Endodermal cell (in vitro differentiated cells): ENCODE data around the gene UBE2D1. TPM values are rescaled to one million over a fixed set of nuclear protein-coding genes. Genes with fewer than 3 reads are reported as not detected.

Experiments
- DNase-seq: peaks from one replicate; pipeline ENCODE4 v3.0.0-alpha.2; 2017
- H3K27ac ChIP-seq: 2 replicates; pipeline ENCODE4 v1.5.1; 2013; ENCODE audit warnings: mild to moderate bottlenecking, low read depth, low read length, moderate library complexity
- H3K27me3 ChIP-seq: 2 replicates; pipeline ENCODE4 v1.6.1; 2013; ENCODE audit warnings: mild to moderate bottlenecking, low read length, moderate library complexity; ENCODE audit not compliant: insufficient read depth, control insufficient read depth, poor library complexity, severe bottlenecking
- H3K36me3 ChIP-seq: 2 replicates; pipeline ENCODE4 v1.7.0; 2013; ENCODE audit warnings: mild to moderate bottlenecking, low read length, moderate library complexity; ENCODE audit not compliant: control insufficient read depth, insufficient read depth
- H3K4me1 ChIP-seq: one replicate; pipeline ENCODE4 v1.7.0; 2013; ENCODE audit warnings: low read length; ENCODE audit not compliant: control insufficient read depth, insufficient read depth
- H3K4me3 ChIP-seq: 2 replicates; pipeline ENCODE4 v1.5.1; 2013; ENCODE audit warnings: mild to moderate bottlenecking, low read length, moderate library complexity
- H3K9ac ChIP-seq: 2 replicates; pipeline ENCODE4 v1.6.1; 2013; ENCODE audit warnings: mild to moderate bottlenecking, low read length, moderate library complexity; ENCODE audit not compliant: poor library complexity, severe bottlenecking; ENCODE audit errors: extremely low read depth
- H3K9me3 ChIP-seq: 2 replicates; pipeline ENCODE4 v1.6.1; 2013; ENCODE audit warnings: mild to moderate bottlenecking, low read length, moderate library complexity; ENCODE audit not compliant: control insufficient read depth
- H3K27ac Mint-ChIP-seq: 2 replicates; pipeline ENCODE4 v1.8.0; 2020; ENCODE audit warnings: mixed read lengths
- H3K27me3 Mint-ChIP-seq: 2 replicates; pipeline ENCODE4 v1.8.0; 2021; ENCODE audit warnings: mild to moderate bottlenecking, mixed read lengths; ENCODE audit not compliant: insufficient read depth
- H3K36me3 Mint-ChIP-seq: 2 replicates; pipeline ENCODE4 v1.8.0; 2020; ENCODE audit warnings: low read depth, mixed read lengths
- H3K4me1 Mint-ChIP-seq: 2 replicates; pipeline ENCODE4 v1.8.0; 2020; ENCODE audit warnings: mixed read lengths
- H3K4me3 Mint-ChIP-seq: 2 replicates; pipeline ENCODE4 v1.8.0; 2020; ENCODE audit warnings: mild to moderate bottlenecking, moderate library complexity, mixed read lengths
- H3K9me3 Mint-ChIP-seq: 2 replicates; pipeline ENCODE4 v1.8.0; 2020; ENCODE audit warnings: mild to moderate bottlenecking, mixed read lengths
- WGBS, 2 experiments: methylation state at CpG; one replicate each; pipeline versions ENCODE4 v1.1.5 to v1.1.7; 2013; ENCODE audit warnings: missing lambda C conversion rate in 2 of 2, mixed read lengths in 1 of 2; ENCODE audit not compliant: insufficient coverage in 1 of 2, insufficient read length in 1 of 2; 5-methylcytosine and 5-hydroxymethylcytosine counted together
- total RNA-seq, 2 donors: library from RNA; stranded (reverse); fragmentation: NEBNext Ultra II Directional in 1 of 2; extraction: Animal tissue kit (Norgen Biotek cat#: 25700) in 1 of 2; gene quantifications; 2 replicates in 1 of 2; 3 replicates in 1 of 2; pipeline ENCODE4 v1.2.1, GENCODE V29; 2021
- TF ChIP-seq, protein P1 (sequence below): fragments of 200-600 bp; sonication (generic); conservative IDR thresholded peaks from 2 replicates; pipeline ENCODE4 v1.5.0; 2021; ENCODE audit warnings: antibody characterized with exemption, mild to moderate bottlenecking

Gene UBE2D1
- total RNA-seq, 2 donors from 2014 or later: 28.9 to 33.0 TPM

DNA sequence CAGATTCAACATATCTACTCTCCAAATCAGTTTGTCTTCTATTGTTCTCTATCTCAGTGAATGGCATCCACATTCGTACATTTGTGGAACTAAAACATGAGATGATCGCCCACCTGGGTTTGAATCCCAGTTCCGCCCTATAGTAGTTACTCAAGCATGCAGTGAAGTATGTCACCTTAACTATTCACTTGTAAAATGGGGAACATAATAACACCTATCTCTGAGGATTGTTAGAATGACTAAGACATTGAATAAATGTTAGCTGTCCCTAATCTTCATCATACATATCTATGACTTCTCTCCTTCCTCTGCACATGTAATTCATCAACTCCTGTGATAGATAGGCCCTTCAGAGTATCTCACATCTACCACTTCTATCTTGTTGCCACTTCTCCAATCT lies 24.7 kb downstream of the UBE2D1 start:
- Histone ChIP-seq H3K36me3 (peaks cover 28% of the 10 kb centered on the region), H3K27me3 (no peaks in the 10 kb centered on the region), H3K4me3 (no peak overlapping the region), H3K9ac (no peak overlapping the region), H3K4me1 (no peaks in the 10 kb centered on the region), H3K27ac (no peak overlapping the region), H3K9me3 (no peaks in the 10 kb centered on the region)
- TF ChIP-seq, protein P1, sequence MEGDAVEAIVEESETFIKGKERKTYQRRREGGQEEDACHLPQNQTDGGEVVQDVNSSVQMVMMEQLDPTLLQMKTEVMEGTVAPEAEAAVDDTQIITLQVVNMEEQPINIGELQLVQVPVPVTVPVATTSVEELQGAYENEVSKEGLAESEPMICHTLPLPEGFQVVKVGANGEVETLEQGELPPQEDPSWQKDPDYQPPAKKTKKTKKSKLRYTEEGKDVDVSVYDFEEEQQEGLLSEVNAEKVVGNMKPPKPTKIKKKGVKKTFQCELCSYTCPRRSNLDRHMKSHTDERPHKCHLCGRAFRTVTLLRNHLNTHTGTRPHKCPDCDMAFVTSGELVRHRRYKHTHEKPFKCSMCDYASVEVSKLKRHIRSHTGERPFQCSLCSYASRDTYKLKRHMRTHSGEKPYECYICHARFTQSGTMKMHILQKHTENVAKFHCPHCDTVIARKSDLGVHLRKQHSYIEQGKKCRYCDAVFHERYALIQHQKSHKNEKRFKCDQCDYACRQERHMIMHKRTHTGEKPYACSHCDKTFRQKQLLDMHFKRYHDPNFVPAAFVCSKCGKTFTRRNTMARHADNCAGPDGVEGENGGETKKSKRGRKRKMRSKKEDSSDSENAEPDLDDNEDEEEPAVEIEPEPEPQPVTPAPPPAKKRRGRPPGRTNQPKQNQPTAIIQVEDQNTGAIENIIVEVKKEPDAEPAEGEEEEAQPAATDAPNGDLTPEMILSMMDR: no peak
- H3K4me3 Mint-ChIP-seq: no peak overlapping the region
- DNase-seq: no peak
- H3K4me1 Mint-ChIP-seq: no peaks in the 10 kb centered on the region
- WGBS, 2 experiments: 93% methylated on average over 3 of the region's 3 CpGs
- H3K27ac Mint-ChIP-seq: no peak overlapping the region
- H3K27me3 Mint-ChIP-seq: no peaks in the 10 kb centered on the region
- H3K36me3 Mint-ChIP-seq: peaks cover 12% of the 10 kb centered on the region
- H3K9me3 Mint-ChIP-seq: no peaks in the 10 kb centered on the region

DNA sequence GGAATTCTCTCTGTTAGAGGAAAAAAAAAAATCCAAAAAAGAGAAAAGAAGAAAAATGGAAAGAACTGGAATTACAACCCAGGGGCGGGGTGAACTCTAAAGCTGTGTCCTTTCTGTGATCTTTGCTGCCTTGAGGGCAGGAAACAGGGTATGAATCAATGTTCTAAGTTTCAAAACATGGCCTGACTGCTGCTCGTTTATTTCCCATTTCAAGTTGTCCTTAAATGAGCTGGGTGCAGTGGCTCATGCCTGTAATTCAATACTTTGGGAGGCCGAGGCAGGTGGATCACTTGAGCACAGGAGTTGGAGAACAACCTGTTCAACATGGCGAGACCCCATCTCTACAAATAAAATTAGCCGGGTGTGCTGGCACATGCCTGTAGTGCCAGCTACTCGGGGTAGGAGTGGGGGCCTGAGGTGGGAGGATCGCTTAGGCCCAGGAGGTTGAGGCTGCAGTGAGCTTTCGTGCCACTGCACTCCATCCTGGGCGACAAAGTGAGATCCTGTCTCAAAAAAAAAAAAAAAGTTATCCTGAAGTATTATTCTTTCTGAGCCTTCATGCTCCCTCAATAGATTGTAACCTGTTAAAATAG lies 25.7 kb downstream of the UBE2D1 start:
- Histone ChIP-seq H3K27ac (no peak overlapping the region), H3K36me3 (peaks cover 35% of the 10 kb centered on the region), H3K27me3 (no peaks in the 10 kb centered on the region), H3K4me1 (no peaks in the 10 kb centered on the region), H3K9ac (no peak overlapping the region), H3K9me3 (no peaks in the 10 kb centered on the region), H3K4me3 (no peak overlapping the region)
- DNase-seq: no peak
- Mint-ChIP-seq H3K4me1 (no peaks in the 10 kb centered on the region), H3K4me3 (no peak overlapping the region), H3K36me3 (peaks cover 12% of the 10 kb centered on the region), H3K27ac (no peak overlapping the region), H3K9me3 (no peaks in the 10 kb centered on the region), H3K27me3 (no peaks in the 10 kb centered on the region)
- TF ChIP-seq, protein P1: no peak
- WGBS, 2 experiments: 71 to 97% methylated on average over 4 to 9 of the region's 9 CpGs

DNA sequence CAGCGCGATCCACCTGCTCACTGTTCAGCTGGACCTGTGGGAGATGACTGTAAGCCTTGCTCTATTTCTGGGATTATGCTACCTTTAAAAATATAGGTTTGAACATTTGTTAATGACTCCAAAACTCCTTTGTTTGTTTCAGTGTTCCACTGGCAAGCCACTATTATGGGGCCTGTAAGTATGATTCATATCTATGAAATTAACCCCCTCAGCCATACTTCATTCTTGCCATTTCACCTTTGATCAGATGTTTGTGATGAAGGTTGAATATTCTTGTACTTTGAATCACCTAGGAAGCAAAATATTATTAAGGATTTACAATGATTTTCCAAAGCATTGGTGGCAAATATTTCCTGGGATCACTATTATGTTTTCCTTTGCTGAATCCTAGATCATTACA lies 26.5 kb downstream of the UBE2D1 start:
- no peak overlapping the region for H3K4me3 Mint-ChIP-seq
- no peaks in the 10 kb centered on the region for H3K9me3 Mint-ChIP-seq
- no peak overlapping the region for H3K27ac ChIP-seq
- TF ChIP-seq, protein P1: no peak
- H3K4me3 ChIP-seq: no peak overlapping the region
- H3K4me1 Mint-ChIP-seq: no peaks in the 10 kb centered on the region
- no peak overlapping the region for H3K27ac Mint-ChIP-seq
- H3K36me3 ChIP-seq: peaks cover 41% of the 10 kb centered on the region
- no peaks in the 10 kb centered on the region for H3K4me1 ChIP-seq
- H3K27me3 ChIP-seq: no peaks in the 10 kb centered on the region
- H3K36me3 Mint-ChIP-seq: peaks cover 12% of the 10 kb centered on the region
- WGBS, 2 experiments: 98% methylated on average over 2 of the region's 2 CpGs; no CpG with 5 or more reads in 1 of the 2 experiments
- H3K9me3 ChIP-seq: no peaks in the 10 kb centered on the region
- H3K9ac ChIP-seq: no peak overlapping the region
- no peaks in the 10 kb centered on the region for H3K27me3 Mint-ChIP-seq
- DNase-seq: no peak
